Nephron progenitor cell (in vitro differentiated cells): ENCODE results near the gene BTBD16.

Experiments
- DNase-seq: peaks from one replicate; pipeline ENCODE4 v3.0.0; 2021
- H3K27ac Mint-ChIP-seq: 2 replicates; pipeline ENCODE4 v1.8.0; 2021; ENCODE audit warnings: mild to moderate bottlenecking, moderate library complexity, mixed read lengths
- H3K27me3 Mint-ChIP-seq: 2 replicates; pipeline ENCODE4 v1.8.0; 2021; ENCODE audit warnings: mild to moderate bottlenecking, low read depth, mixed read lengths; ENCODE audit not compliant: poor library complexity
- H3K36me3 Mint-ChIP-seq: 2 replicates; pipeline ENCODE4 v1.8.0; 2021; ENCODE audit warnings: low read depth, mixed read lengths
- H3K4me1 Mint-ChIP-seq: 2 replicates; pipeline ENCODE4 v1.8.0; 2021; ENCODE audit warnings: mixed read lengths
- H3K4me3 Mint-ChIP-seq: 2 replicates; pipeline ENCODE4 v1.8.0; 2021; ENCODE audit warnings: mild to moderate bottlenecking, moderate library complexity, mixed read lengths
- H3K9me3 Mint-ChIP-seq: 2 replicates; pipeline ENCODE4 v1.8.0; 2021; ENCODE audit warnings: mild to moderate bottlenecking, moderate library complexity, mixed read lengths
- CTCF ChIP-seq: fragments of 200-600 bp; sonication (generic); IDR thresholded peaks from 2 replicates; pipeline ENCODE4 v1.5.0; 2021; ENCODE audit warnings: antibody characterized with exemption

The BTBD16 gene

GRCh38 chr10:122327237-122328206 lies 56.4 kb downstream of the BTBD16 start:
- no peak overlapping the region for H3K27ac Mint-ChIP-seq
- H3K27me3 Mint-ChIP-seq: peaks cover 10% of the 10 kb centered on the region
- H3K4me1 Mint-ChIP-seq: peaks cover 23% of the 10 kb centered on the region
- H3K4me3 Mint-ChIP-seq: no peak overlapping the region
- H3K36me3 Mint-ChIP-seq: no peaks in the 10 kb centered on the region
- no peaks in the 10 kb centered on the region for H3K9me3 Mint-ChIP-seq
- DNase-seq: no peak
- TF ChIP-seq CTCF: no peak

GRCh38 chr10:122328676-122329075 lies 57.6 kb downstream of the BTBD16 start:
- no peak for DNase-seq
- Mint-ChIP-seq H3K36me3 (no peaks in the 10 kb centered on the region), H3K9me3 (no peaks in the 10 kb centered on the region), H3K27ac (no peak overlapping the region), H3K4me1 (peaks cover 23% of the 10 kb centered on the region), H3K4me3 (no peak overlapping the region), H3K27me3 (peaks cover 10% of the 10 kb centered on the region)
- TF ChIP-seq CTCF: no peak

GRCh38 chr10:122329416-122329815 lies 58.3 kb downstream of the BTBD16 start:
- Mint-ChIP-seq H3K27me3 (peaks cover 6% of the 10 kb centered on the region), H3K27ac (no peak overlapping the region), H3K36me3 (no peaks in the 10 kb centered on the region), H3K9me3 (no peaks in the 10 kb centered on the region), H3K4me1 (peaks cover 23% of the 10 kb centered on the region), H3K4me3 (no peak overlapping the region)
- no peak for TF ChIP-seq CTCF
- no peak for DNase-seq

- H3K4me1 Mint-ChIP-seq: peaks cover 23% of the 10 kb centered on the region
- TF ChIP-seq CTCF: no peak
- peaks cover 4% of the 10 kb centered on the region for H3K9me3 Mint-ChIP-seq
- H3K27ac Mint-ChIP-seq: peak overlapping the region; percentile 55
- peak overlapping the region; percentile 4 for H3K4me3 Mint-ChIP-seq
- H3K36me3 Mint-ChIP-seq: no peaks in the 10 kb centered on the region
- DNase-seq: no peak
- peaks cover 4% of the 10 kb centered on the region for H3K27me3 Mint-ChIP-seq
Observed at GRCh38 chr10:122331100-122331499, 60.0 kb downstream of the BTBD16 start.

- no peak for TF ChIP-seq CTCF
- Mint-ChIP-seq H3K9me3 (peaks cover 4% of the 10 kb centered on the region), H3K36me3 (no peaks in the 10 kb centered on the region), H3K4me1 (peaks cover 24% of the 10 kb centered on the region), H3K27ac (peak overlapping the region; percentile 55), H3K4me3 (no peak overlapping the region), H3K27me3 (peaks cover 4% of the 10 kb centered on the region)
- no peak for DNase-seq
Observed at GRCh38 chr10:122331615-122332446, 60.7 kb downstream of the BTBD16 start.
